Posterior vena cava (tissue), 2 donors: Measurements from ENCODE around the gene TNFRSF6B. TPM values are rescaled to one million over a fixed set of nuclear protein-coding genes. Genes with fewer than 3 reads are reported as not detected.

Experiments used
- DNase-seq: peaks from one replicate; pipeline ENCODE4 v3.0.0-alpha.2; 2020; ENCODE audit warnings: low spot score
- intact Hi-C, 2 donors: fragments of 100-400 bp; cut with DNase I; formaldehyde crosslinking; loops; one replicate each; pipeline versions ENCODE4 v1.14.1 to v1.14.2; 2022 to 2023
- total RNA-seq, 2 donors: library from RNA; stranded (reverse); fragmentation: NEBNext Ultra II Directional; extraction: Animal tissue kit (Norgen Biotek cat#: 25700); gene quantifications; one replicate each; pipeline ENCODE4 v1.2.1, GENCODE V29; 2021
- donor health status: DM: yes; HTN: yes; CAD: no.
- donor health status: DM: yes; HTN: yes; CAD: no.

Gene TNFRSF6B
- total RNA-seq, 2 donors from 2014 or later, result 5.4 to 7.0 TPM

GRCh38 chr20:63741676-63742380 is 45.4 kb downstream of the TNFRSF6B start:
- peak; percentile 77 for DNase-seq
- intact Hi-C loops, result no loop called here

GRCh38 chr20:63742381-63743024 is 46.1 kb downstream of the TNFRSF6B start:
- intact Hi-C loops, result no loop called here
- peak; percentile 72 for DNase-seq

GRCh38 chr20:63743210-63743970 is 46.9 kb downstream of the TNFRSF6B start:
- no peak for DNase-seq

GRCh38 chr20:63744158-63744557 is 47.7 kb downstream of the TNFRSF6B start:
- DNase-seq, result no peak
- intact Hi-C loops, result no loop called here

More at GRCh38 chr20:63743210-63743970, 46.9 kb downstream of the TNFRSF6B start:
- intact Hi-C loops, result no loop called here

- DNase-seq, result no peak
- intact Hi-C loops, result no loop called here
Measured at GRCh38 chr20:63744574-63745423, 48.3 kb downstream of the TNFRSF6B start.

DNA sequence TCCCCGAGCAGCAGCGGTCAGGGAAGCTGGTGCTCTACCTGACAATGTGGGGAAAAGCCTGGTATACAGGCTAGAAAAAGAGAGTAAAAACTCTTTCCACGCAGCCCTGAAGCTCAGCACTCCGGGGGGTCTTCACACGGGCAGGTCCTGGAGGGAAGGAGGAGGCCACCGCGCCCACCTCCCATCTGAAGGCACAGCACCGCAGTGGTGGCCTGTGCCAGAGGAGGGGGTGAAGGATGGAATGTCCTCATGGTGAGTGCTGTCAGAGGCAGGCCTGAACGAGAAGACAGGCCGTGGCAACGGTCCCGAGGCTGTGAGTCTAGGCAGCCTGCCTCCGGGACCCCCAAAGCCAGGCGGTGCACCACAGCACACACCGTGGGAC is 49.0 kb downstream of the TNFRSF6B start:
- DNase-seq, result no peak

DNA sequence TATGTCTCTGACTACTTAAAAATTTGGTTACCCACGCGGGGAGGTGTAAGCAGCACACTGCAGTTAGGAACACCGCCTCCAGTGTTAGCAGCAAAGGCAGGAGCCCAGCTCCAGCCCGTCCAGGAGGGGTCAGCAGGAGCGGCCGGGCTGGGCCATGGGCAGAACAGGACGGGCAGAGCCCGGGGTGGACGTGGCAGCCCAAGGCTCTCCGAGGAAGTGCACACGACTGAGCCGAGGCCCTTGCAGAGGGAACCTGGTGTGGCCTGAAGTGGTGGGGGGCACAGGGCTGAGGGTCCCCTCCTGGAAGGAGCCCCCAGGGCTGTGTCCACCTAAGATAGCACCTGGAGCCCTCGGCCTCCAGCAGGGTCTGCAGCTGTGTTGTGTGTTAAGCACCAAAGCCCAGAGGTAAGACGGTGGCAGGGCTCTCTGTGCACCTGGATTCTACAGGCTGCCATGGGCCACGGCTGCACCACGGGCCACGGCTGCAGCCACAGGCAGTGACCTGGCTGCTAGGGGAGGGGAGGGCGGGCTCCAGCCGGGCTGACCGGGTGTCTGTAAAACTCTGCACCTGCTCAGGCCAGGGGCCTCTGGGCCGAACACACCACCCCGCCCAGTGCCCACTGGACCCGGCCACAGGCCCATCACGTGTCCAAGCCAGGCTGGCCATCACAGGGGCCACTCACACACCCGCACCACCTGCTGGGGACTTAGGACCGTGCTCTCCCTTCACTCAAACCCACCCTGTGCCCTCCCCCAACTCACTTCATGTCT is 49.7 kb downstream of the TNFRSF6B start:
- DNase-seq, result no peak
- intact Hi-C loops, result no loop called here

More for the DNA sequence above, 49.0 kb downstream of the TNFRSF6B start:
- intact Hi-C loops, result no loop called here

GRCh38 chr20:63746751-63747315 is 50.4 kb downstream of the TNFRSF6B start:
- intact Hi-C loops, result no loop called here

GRCh38 chr20:63747622-63748069 is 51.2 kb downstream of the TNFRSF6B start:
- no peak for DNase-seq
- intact Hi-C loops, result no loop called here

More at GRCh38 chr20:63746751-63747315, 50.4 kb downstream of the TNFRSF6B start:
- DNase-seq, result no peak

Other genes starting within 250 kb of the TNFRSF6B start
- not detected for gene KCNQ2, start 224.0 kb upstream of the TNFRSF6B start, total RNA-seq
- 1 to 10 TPM in 1 of 2 donors, under 1 TPM in 1; 0.42 to 2.6 TPM for gene EEF1A2, start 197.6 kb upstream of the TNFRSF6B start, total RNA-seq
- gene PPDPF, start 175.9 kb upstream of the TNFRSF6B start, total RNA-seq, result 100 to 1,000 TPM; 172 to 331 TPM
- under 1 TPM in 1 of 2 donors, not detected in 1; 0.60 TPM for gene PTK6, start 159.3 kb upstream of the TNFRSF6B start, total RNA-seq
- not detected for gene SRMS, start 148.9 kb upstream of the TNFRSF6B start, total RNA-seq
- under 1 TPM in 1 of 2 donors, not detected in 1; 0.19 TPM for gene FNDC11, start 142.5 kb upstream of the TNFRSF6B start, total RNA-seq
- gene HELZ2, start 122.4 kb upstream of the TNFRSF6B start, total RNA-seq, result 10 to 100 TPM; 13.7 to 25.5 TPM
- gene GMEB2, start 69.6 kb upstream of the TNFRSF6B start, total RNA-seq, result 1 to 10 TPM; 6.9 to 8.8 TPM
- 10 to 100 TPM; 11.7 to 27.3 TPM for gene STMN3, start 43.2 kb upstream of the TNFRSF6B start, total RNA-seq
- gene RTEL1, start 38.3 kb upstream of the TNFRSF6B start, total RNA-seq, result 10 to 100 TPM; 28.3 to 28.7 TPM
- gene ARFRP1, start 11.3 kb downstream of the TNFRSF6B start, total RNA-seq, result 10 to 100 TPM; 35.7 to 38.1 TPM
- gene ZGPAT, start 11.4 kb downstream of the TNFRSF6B start, total RNA-seq, result 10 to 100 TPM; 15.1 to 15.2 TPM
- 1 to 10 TPM; 4.2 to 4.9 TPM for gene LIME1, start 40.0 kb downstream of the TNFRSF6B start, total RNA-seq
- 100 to 1,000 TPM in 1 of 2 donors, 10 to 100 TPM in 1; 54.0 to 112 TPM for gene SLC2A4RG, start 43.1 kb downstream of the TNFRSF6B start, total RNA-seq
- 10 to 100 TPM in 1 of 2 donors, 1 to 10 TPM in 1; 6.8 to 11.9 TPM for gene ZBTB46, start 134.6 kb downstream of the TNFRSF6B start, total RNA-seq
- not detected for gene ABHD16B, start 164.8 kb downstream of the TNFRSF6B start, total RNA-seq
- 100 to 1,000 TPM; 113 to 132 TPM for gene TPD52L2, start 168.6 kb downstream of the TNFRSF6B start, total RNA-seq
- gene DNAJC5, start 198.5 kb downstream of the TNFRSF6B start, total RNA-seq, result 10 to 100 TPM; 31.1 to 31.7 TPM